GM21529 (cell line): ENCODE results near the gene HORMAD2.

Experiments
- ATAC-seq: cut with Tn5 transposase; IDR thresholded peaks from one replicate; pipeline ENCODE4 v1.9.1; 2021; ENCODE audit not compliant: unreplicated experiment

The HORMAD2 gene

DNA sequence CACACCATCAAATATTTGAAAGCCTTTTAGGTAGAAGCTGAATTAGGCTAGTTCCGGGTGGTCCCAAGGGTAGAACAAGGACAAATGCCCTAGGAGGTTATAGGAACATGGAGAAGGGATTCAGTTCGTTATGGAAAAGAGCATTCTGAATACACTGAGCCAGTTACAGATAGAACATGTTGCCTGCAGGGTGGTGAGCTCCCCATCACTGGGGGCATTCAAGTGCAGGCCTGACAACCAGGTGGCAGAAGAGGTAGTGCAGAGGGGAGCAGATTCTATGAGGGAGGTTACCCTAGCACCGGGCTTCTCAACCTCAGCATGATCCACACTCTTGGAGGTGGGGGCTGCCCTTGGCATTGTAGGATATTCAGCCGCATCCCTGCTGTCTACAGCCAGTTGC, 142.1 kb downstream of the HORMAD2 start:
- ATAC-seq: no peak

- ATAC-seq: no peak
Measured at GRCh38 chr22:30223303-30223702, 143.0 kb downstream of the HORMAD2 start.

- no peak for ATAC-seq
Measured at GRCh38 chr22:30224161-30224857, 144.0 kb downstream of the HORMAD2 start.

GRCh38 chr22:30225220-30225927, 145.1 kb downstream of the HORMAD2 start:
- ATAC-seq: no peak

DNA sequence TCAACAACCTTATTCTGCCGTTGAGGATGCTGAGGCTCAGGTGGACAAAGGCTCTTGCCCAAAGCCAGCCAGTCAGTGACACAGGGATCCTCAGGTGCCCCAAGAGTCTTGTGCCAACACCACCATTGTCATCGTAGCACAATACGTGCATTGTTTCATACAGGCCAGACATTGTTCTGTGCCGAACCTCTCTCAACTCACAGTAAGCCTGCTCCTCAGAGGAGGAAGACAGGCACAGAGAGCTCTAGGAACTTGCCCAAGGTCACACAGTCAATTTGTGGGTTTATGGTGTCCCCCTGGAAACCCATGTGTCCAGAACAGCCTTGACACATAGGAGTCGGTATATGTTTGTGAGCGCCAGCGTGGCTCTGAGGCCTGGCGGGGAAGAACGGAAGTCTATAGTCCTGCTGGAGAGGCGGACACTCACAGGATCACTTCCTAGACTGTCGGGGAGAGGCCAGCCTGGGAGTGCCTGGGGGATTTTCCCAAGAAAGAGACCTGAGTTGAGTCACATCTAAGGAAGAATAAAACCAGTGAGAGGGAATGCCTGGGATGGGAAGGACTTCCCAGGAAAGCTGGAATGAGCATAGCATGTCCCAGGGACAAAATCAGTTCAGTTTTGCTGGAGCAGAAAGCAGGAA, 146.0 kb downstream of the HORMAD2 start:
- no peak for ATAC-seq
